ENCODE measurements around the gene SIGLEC11. TPM values are rescaled to one million over a fixed set of nuclear protein-coding genes. Genes with fewer than 3 reads are reported as not detected.
"Not testable (repeated sequence)": the region's sequence is repeated elsewhere in the genome, so short reads cannot be mapped to it uniquely, and the experiment has no call there.

The SIGLEC11 gene
- not detected in 2 replicates for total RNA-seq (2014; rRNA removed; shearing (Covaris generic))

DNA sequence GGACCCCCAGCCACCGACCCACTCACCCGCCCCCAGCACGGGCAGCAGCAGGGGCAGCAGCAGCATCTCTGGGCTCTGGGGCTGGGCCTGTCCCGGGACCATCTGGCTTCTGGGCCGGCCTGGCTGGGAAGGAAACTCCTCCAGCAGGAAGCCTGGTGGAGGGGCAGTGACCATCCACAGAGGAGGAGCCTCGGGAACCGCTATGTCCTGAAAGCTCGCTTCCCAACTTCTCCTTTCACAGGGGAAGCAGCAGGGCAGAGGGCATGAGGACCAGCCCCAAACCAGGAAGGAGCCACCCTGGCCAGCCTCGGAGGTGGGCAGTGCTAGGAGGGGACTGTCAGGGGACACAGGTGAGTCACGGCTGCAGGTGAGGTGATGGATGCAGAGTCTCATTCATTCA lies at the start of gene SIGLEC11:
SIGLEC11 (minus strand) TSS at position 193 of the 400 bp plus-strand sequence; CDS start at position 102, 91 bp downstream.
- not testable (repeated sequence) for DNase-seq (ENCODE audit: low read depth)

DNA sequence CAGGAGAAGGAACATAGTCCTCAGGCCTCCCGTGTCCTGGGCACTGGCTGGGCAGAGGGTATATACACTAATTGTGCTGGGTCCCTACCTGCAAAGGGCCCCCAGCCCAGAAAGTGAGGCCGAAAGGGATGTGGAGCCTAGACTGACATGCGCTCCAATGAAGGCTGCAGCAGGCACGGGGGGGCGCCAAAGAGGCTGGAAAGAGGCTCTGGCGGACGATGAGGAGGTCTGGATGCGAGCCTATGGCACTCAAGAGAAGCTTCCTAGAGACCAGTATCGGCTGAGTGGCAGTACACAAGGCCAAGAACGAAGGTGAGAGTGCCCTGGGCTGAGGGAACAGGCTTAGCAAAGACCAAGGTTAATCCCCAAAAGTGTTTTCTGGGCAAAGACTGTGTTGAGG lies 47.6 kb upstream of the SIGLEC11 start:
- no peak for DNase-seq (ENCODE audit: low read depth)

DNA sequence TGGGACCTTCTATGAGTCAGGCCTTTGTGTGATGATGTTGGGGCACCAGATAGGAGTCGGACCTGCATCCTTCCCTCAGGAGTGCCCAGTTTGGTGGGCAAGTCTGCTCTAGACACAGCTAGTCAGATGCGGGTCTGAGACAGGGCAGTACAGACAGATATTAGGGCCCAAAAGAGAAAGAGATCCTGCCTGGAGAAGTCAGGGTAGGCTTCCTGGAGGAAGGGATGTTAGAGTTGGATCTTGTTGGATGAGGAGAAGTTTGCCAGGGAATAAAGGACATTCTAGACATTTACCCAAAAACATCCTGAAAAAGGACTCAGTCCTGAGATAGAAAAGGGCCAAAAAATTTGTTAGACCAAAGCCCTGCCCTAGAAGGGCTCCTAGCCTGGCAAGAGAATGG lies 47.0 kb upstream of the SIGLEC11 start:
- DNase-seq (ENCODE audit: low read depth) = no peak

DNA sequence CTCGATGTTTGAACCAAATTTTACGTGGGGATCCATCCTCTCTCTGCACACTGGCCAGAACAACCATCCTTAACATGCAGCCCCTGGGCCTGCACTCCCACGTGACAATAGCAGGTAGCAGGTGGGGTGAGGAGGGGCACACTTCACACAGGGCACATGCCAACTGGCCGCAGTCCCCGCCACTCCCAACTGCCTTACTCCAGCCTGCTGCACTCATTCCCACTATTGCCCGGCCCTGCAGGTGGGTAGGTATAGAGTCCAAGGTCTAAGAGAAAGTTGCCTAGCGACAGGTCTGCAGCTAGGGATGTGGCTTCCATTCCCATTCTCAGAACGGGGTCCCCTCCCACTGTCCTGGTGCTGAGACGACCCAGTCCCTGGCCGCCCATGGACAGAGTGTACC lies 46.2 kb upstream of the SIGLEC11 start:
- DNase-seq (ENCODE audit: low read depth) = no peak

- DNase-seq (ENCODE audit: low read depth) = no peak
These were observed 44.5 kb upstream of the SIGLEC11 start for GRCh38 chr19:50005428-50005827.

DNA sequence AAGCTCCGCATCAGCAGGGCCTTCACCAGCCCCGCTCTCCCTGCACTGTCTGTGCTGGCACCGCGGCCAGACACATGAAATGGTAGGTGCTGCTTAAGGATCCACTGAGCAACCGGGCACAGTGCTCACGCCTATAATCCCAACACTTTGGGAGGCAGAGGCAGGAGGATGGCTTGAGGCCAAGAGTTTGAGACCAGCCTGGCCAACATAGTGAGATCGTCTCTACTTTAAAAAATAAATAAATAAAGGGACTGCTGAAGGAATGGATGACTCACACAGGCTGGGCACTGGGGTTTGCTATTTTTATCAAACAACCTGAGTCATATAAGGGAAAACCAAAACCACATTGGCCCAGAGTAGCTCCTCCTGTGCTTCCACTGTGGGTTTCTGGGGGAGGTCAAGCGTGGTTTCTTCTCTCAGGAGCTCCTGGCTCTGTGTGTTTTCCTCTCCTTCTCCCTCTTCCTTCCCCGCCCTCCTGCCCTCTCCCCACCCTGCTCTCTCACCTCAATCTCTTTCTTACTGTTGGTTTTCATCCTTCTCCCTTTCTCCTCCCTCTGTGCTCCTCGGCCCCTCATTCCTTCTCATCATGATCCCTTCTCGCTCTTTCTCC lies 42.9 kb upstream of the SIGLEC11 start:
- DNase-seq (ENCODE audit: low read depth) = peak; percentile 99

- DNase-seq (ENCODE audit: low read depth) = no peak
These were observed 42.3 kb upstream of the SIGLEC11 start for GRCh38 chr19:50003254-50003788.

DNA sequence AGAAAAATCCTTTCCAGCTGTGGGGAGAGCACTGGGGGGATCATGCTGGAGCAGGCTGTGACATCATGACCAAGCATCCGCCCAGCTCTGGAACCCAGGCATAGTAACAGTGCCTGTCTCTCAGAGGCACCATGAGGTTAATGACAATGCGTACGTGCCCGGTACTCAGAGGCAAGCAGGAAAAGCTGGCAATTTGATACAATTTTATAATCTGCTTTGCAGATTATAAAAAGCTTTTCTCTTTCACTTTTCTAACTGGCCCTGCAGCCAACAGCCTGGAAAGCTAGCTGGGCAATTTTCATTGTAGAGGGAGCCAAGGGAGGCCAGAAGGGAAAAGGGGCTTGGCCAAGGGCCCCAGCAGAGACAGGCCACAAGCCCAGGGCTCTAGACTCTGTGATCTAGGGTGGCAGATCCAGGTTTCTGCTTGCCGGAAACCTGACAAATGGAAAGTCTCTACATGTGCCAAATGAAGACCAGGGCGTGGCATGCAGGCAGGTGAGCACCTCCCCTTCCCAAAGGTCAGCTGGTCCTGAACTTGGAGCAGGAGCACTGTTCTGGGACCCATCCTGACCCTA lies 41.5 kb upstream of the SIGLEC11 start:
- no peak for DNase-seq (ENCODE audit: low read depth)

DNA sequence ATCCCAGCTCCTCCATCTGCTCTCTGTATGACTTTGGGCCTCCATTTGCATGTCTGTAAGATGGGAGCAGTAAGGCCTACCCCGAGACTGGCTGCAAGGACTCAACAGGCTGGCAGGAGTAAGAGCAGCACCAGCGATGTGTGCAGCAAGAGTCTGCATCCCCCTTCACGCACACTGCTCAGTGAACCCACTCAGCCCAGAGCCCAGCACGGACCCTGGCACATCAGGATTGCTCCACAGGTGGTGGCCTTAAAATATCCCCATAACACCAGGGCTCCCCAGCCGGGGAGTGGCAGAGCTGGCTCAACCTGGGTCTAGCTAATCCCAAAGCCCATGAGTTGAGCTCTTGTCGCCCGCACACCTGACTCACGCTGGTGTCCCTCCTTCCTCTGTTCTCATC lies 40.8 kb upstream of the SIGLEC11 start:
- DNase-seq (ENCODE audit: low read depth) = no peak

DNA sequence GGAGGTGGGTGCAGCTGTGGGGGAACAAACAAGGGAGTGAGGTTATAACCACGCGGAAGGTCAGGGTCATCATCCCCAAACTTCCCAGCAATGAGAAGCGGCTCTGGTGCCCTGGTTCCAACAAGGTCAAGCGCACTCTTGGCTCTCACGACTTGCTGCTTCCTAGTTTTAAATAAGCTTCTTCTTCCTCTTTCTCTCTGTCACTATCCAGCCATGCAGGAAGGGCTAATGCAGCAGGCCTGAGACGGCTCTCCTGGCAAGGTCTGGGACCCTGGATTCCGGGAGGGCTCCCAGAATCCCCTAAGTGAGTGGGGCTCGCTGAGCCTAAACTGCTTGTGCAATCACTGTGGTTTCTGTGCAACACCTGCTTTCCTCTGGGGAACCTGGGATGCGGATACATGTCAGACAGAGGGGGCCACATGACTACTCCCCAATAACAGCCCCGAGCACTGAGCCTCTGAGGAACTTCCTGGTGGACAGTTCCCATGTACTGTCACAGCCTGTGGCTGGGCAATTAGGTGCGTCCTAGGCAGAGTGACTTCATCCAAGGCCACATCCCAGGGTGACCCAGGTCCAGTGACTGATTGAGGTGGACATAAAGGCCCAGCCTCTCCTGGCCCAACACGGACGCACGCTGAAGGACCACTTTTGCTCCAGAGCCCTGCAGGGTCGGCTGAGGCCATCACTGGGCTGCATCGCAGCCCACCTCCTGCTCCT lies 40.0 kb upstream of the SIGLEC11 start:
- DNase-seq (ENCODE audit: low read depth) = no peak

DNA sequence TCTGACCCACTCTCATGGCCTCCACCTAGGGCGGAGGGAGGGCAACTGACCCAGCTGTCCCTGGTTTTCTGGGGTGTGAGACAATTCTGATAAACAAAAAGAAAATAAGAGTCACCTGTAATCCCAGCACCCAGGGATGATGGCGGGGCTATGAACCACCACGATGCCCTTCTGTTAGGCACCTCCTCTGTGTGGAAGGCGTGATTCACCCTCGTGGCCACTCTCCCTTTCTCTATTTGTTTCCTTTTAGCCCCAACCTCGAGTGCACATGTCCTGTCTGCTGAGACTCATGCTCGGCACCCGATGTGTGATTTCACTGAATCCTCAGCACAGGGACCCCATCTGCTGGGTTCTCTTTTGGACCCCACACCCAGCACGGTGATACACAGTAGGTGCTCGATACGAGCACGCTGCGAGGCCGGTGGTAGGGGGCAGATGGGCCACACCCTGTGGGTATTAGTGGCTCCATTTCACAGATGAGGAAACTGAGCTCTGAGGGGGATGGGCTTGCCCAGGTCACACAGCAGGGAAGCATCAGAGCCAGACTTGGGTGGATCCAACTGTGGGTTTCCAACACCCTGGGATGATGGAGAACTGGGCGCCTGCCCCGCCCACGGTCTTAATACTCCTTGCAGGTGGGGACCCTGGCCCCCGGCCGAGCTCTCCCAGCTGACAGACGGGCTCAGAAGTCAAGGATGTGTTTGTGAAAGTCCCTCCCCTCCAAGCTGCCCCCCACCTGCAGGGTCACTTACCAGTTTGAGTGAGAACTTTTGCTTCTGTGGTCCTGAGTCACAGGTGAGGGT lies 39.3 kb upstream of the SIGLEC11 start:
- DNase-seq (ENCODE audit: low read depth) = no peak

DNA sequence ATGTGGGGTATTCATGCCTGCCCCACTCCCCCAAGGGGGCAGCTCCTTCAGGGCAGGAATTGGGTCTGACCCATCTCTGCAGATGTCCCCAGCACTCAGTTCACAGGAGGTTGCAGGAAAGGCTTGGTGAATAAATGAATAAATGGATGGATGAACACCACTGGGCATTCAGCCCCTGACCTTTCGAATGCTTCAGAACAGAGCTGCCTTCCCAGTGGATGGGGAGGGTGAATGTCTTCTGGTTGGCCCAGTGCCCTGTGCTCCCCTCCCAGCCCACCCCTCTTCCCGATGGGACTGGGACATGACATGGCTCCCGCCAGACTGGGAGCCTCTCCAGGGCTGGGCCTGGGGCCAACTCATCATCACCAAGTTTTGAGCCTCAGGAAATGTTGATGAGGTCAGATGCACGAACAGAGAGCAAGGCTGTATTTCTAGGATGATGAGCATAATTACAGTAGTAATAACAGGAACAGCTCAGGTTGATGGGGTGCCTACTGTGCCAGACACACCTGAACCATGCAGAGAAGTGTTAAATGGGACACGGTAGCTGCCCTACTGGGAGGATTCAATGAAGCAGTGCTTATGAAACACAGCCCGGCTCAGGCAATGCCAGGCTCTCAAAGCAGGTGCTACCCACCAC lies 38.5 kb upstream of the SIGLEC11 start:
- no peak for DNase-seq (ENCODE audit: low read depth)

GRCh38 chr19:49997709-49998108 lies 36.7 kb upstream of the SIGLEC11 start:
- peak; percentile 39 for DNase-seq (ENCODE audit: low read depth)

DNA sequence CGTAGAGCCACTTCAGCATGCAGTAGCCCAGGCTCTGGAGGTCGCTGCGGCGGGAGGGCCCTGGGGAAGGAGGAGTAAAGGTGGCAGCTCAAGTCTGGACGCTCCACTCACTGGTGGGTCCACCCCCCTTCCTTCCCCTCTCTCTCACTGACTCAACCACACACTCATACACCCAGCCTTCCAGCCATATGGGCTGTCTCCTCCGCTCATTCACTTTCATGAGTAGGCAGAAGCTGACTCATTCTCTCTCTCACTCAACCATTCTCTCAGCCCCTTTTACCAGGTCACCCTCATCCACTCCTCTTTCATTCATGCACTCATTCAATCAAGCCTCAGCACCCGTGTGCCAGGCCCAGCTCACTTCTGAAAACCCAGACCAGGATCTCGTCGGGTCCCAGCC lies 27.5 kb upstream of the SIGLEC11 start:
- peak; percentile 75 for DNase-seq (ENCODE audit: low read depth)

- DNase-seq (ENCODE audit: low read depth) = no peak
These were observed 27.0 kb upstream of the SIGLEC11 start for GRCh38 chr19:49988007-49988406.

- DNase-seq (ENCODE audit: low read depth) = peak; percentile 92
These were observed 26.3 kb upstream of the SIGLEC11 start for GRCh38 chr19:49987159-49987698.

DNA sequence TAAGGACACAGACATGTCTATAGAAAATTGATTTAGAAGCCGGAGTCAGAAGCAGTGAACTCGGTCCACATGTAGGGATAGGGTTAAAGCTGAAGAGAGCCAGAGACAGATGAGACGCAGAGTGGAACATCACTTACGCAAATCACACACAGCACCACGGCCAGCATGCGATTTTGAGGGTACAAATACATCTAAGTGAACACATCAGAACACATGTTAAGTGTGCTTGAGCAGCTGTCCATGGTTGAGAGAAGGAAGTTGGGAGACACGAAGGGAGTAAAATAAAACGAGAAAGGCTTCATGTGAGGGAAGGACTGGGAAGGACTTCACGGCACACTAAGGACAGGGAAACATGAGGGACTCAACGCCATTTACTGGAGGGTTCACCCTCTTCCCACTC lies 25.4 kb upstream of the SIGLEC11 start:
- no peak for DNase-seq (ENCODE audit: low read depth)

GRCh38 chr19:49985871-49986270 lies 24.9 kb upstream of the SIGLEC11 start:
- DNase-seq (ENCODE audit: low read depth) = no peak

DNA sequence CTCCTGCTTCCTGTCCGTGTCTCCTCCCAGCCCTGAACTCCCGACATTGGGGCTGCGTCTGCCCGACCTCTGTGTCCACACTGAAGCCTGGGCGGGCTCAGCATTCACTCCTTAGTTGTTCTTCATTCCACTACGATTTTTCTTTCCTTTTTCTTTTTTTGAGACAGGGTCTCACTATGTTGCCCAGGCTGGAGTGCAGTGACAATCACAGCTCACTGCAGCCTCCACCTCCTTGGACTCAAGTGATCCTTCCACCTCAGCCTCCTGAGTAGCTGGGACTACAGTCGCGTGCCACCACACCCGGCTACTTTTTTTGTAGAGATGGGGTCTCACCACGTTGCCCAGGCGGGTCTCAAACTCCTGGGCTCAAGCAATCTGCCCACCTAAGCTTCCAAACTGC lies 23.5 kb upstream of the SIGLEC11 start:
- DNase-seq (ENCODE audit: low read depth) = no peak

DNA sequence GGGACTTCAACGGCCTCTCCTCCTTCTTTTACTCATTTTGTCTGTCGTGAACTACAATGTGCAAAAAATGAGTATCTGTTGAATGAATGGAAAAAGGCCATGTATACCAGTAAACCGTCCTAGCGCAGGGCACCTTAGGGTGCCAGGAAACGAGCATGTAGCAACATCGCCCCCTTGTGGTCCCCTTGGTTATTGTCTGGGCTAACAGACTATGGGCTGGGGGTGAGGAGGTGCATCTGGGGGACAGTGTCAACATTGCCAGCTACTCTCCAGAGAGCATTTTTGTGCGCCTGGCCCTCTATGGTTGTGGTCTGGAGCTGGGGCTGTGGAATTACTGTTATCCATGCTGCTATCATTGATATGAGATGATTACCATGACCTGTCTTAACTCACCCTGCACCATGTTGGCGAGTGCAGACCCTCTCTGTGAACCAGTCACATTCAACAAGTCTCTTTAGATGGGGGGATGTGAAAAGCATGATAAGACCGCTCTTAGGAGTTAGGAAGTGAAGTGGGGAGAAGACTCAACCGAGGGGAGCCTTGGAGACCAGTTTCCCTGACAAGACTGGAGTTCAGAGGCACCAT lies 22.8 kb upstream of the SIGLEC11 start:
- DNase-seq (ENCODE audit: low read depth) = peak; percentile 51

All from RPMI7951 (cell line).